HepG2 (cell line): ENCODE measurements around the gene MRPL51. TPM values are rescaled to one million over a fixed set of nuclear protein-coding genes. Genes with fewer than 3 reads are reported as not detected.
A peak's percentile ranks its signal among the peaks of the same experiment; 100 is the strongest.
"Not testable (repeated sequence)": the region's sequence is repeated elsewhere in the genome, so short reads cannot be mapped to it uniquely, and the experiment has no call there.

ENCODE experiments used
- ATAC-seq: fragments of 200-7000 bp; cut with Tn5 transposase; 3 replicates; pipeline ENCODE4 v1.9.1; 2020; ENCODE audit warnings: mild to moderate bottlenecking, moderate library complexity
- BruUV-seq: library from RNA; stranded (reverse); fragments of 400-500 nt; replicated peaks from 2 replicates; lab custom pipeline; 2021; lab: Mats Ljungman, UMichigan
- CTCF ChIA-PET: fragments of 300-600 bp; formaldehyde crosslinking; extraction: SDS; loops from one replicate; lab custom pipeline; 2021; ENCODE audit warnings: low total read pairs, inconsistent platforms, low intra/inter-chr PET ratio; lab: Yijun Ruan, JAX
- POLR2A ChIA-PET: fragments of 350-600 bp; sonication (Branson Sonifier 250); formaldehyde crosslinking; loops from one replicate; lab custom pipeline; 2020; ENCODE audit warnings: antibody characterized with exemption, inconsistent platforms; lab: Yijun Ruan, JAX
- DNase-seq: peaks from one replicate; pipeline ENCODE4 v3.0.0-alpha.2; 2015; ENCODE audit warnings: low spot score
- FAIRE-seq: peaks from 3 replicates; lab custom pipeline; 2011; peaks lifted over from hg19 to GRCh38; lab: Jason Lieb, UNC
- H2AFZ ChIP-seq: one replicate; pipeline ENCODE4 v1.6.1; 2011; ENCODE audit warnings: low read length, inconsistent platforms
- H3K27ac ChIP-seq: fragments of 300-600 bp; 3 replicates; pipeline ENCODE4 v1.8.0; 2011; ENCODE audit warnings: mixed run types, mild to moderate bottlenecking, mixed read lengths, low read length, inconsistent platforms; ENCODE audit not compliant: insufficient read depth; ENCODE audit errors: extremely low read length
- H3K27me3 ChIP-seq, 2 experiments: fragments of 200-600 bp in 1 of 2; 2 replicates in 1 of 2; 3 replicates in 1 of 2; pipeline versions ENCODE4 v1.6.0 to v1.8.0; 2011; ENCODE audit warnings: low read length in 2 of 2, mild to moderate bottlenecking in 2 of 2, moderate library complexity in 2 of 2, inconsistent platforms in 1 of 2; ENCODE audit not compliant: insufficient read depth in 2 of 2, control insufficient read depth in 1 of 2
- H3K36me3 ChIP-seq, 2 experiments: fragments of 200-600 bp in 1 of 2; replicated peaks in 1 of 2; 2 replicates in 1 of 2; 3 replicates in 1 of 2; pipeline versions ENCODE4 v1.5.1 to v1.8.0; 2011; ENCODE audit warnings: low read length in 2 of 2, inconsistent platforms in 1 of 2; ENCODE audit not compliant: insufficient read depth in 2 of 2, control insufficient read depth in 1 of 2
- H3K4me1 ChIP-seq: 2 replicates; pipeline ENCODE4 v1.5.1; 2012; ENCODE audit warnings: low read length, inconsistent platforms; ENCODE audit not compliant: insufficient read depth
- H3K4me2 ChIP-seq: 2 replicates; pipeline ENCODE4 v1.6.0; 2011; ENCODE audit warnings: low read depth, low read length, inconsistent platforms
- H3K4me3 ChIP-seq, 3 experiments: fragments of 200-600 bp in 1 of 3; sonication (generic), shearing (Covaris generic) in 1 of 3; replicated peaks in 1 of 3; 2 replicates each; pipeline ENCODE4 v1.5.1; 2011 to 2016; ENCODE audit warnings: low read length in 3 of 3, inconsistent platforms in 2 of 3, low read depth in 2 of 3, mild to moderate bottlenecking in 2 of 3, control low read depth in 1 of 3, mixed read lengths in 1 of 3; ENCODE audit not compliant: insufficient read depth in 1 of 3
- H3K79me2 ChIP-seq: one replicate; pipeline ENCODE4 v1.6.1; 2011; ENCODE audit warnings: low read length, inconsistent platforms; ENCODE audit not compliant: insufficient read depth
- H3K9ac ChIP-seq: 2 replicates; pipeline ENCODE4 v1.6.0; 2011; ENCODE audit warnings: mild to moderate bottlenecking, low read depth, low read length, inconsistent platforms; ENCODE audit not compliant: insufficient read depth
- H3K9me3 ChIP-seq: 2 replicates; pipeline ENCODE4 v1.5.1; 2012; ENCODE audit warnings: mild to moderate bottlenecking, low read length
- H4K20me1 ChIP-seq: 2 replicates; pipeline ENCODE4 v1.6.0; 2011; ENCODE audit warnings: inconsistent platforms, mild to moderate bottlenecking, low read length, moderate library complexity; ENCODE audit not compliant: insufficient read depth
- AGO2 ChIP-seq: fragments of 200-400 bp; formaldehyde crosslinking; optimal IDR thresholded peaks from 2 replicates; pipeline ENCODE3; 2017; ENCODE audit warnings: mild to moderate bottlenecking, low read depth, low read length, moderate library complexity
- CCDC6 ChIP-seq: sonication (generic); formaldehyde crosslinking; IDR thresholded peaks from 2 replicates; pipeline ENCODE4 v1.8.1; 2022; ENCODE audit warnings: mild to moderate bottlenecking, missing genetic modification reagents, moderate library complexity
- ELF3 ChIP-seq: IDR thresholded peaks from 2 replicates; pipeline ENCODE4 v1.6.1; 2016; ENCODE audit warnings: missing genetic modification reagents, missing compliant biosample characterization
- FOSL2 ChIP-seq: sonication (generic); formaldehyde crosslinking; IDR thresholded peaks from 2 replicates; pipeline ENCODE4 v1.4.0; 2020; ENCODE audit warnings: missing genetic modification reagents
- HNRNPL ChIP-seq: fragments of 200-400 bp; formaldehyde crosslinking; IDR thresholded peaks from 2 replicates; pipeline ENCODE4 v1.6.1; 2017; ENCODE audit warnings: mild to moderate bottlenecking, low read depth, low read length
- NFKB2 ChIP-seq: sonication (generic); formaldehyde crosslinking; IDR thresholded peaks from 2 replicates; pipeline ENCODE4 v1.4.0; 2020; ENCODE audit warnings: missing genetic modification reagents, borderline replicate concordance
- NONO ChIP-seq, 2 experiments: fragments of 450-650 bp in 1 of 2; sonication (generic) in 1 of 2; formaldehyde crosslinking in 1 of 2; IDR thresholded peaks in 1 of 2; conservative IDR thresholded peaks in 1 of 2; 2 replicates each; pipeline versions ENCODE4 v1.6.1 to v1.8.0; 2017 to 2022; ENCODE audit warnings: mild to moderate bottlenecking in 1 of 2, missing genetic modification reagents in 1 of 2, moderate library complexity in 1 of 2
- RBM22 ChIP-seq: fragments of 200-400 bp; formaldehyde crosslinking; optimal IDR thresholded peaks from 2 replicates; pipeline ENCODE3; 2017; ENCODE audit warnings: mild to moderate bottlenecking, low read length, moderate library complexity
- SMC3 ChIP-seq: IDR thresholded peaks from 2 replicates; pipeline ENCODE4 v1.6.1; 2011; ENCODE audit warnings: low read length, improper control_type of control experiment
- SNAI1 ChIP-seq: sonication (generic); formaldehyde crosslinking; IDR thresholded peaks from 2 replicates; pipeline ENCODE4 v1.5.0; 2020; ENCODE audit warnings: mild to moderate bottlenecking, missing genetic modification reagents, borderline replicate concordance
- SP4 ChIP-seq: sonication (generic); formaldehyde crosslinking; IDR thresholded peaks from 2 replicates; pipeline ENCODE4 v1.8.1; 2023; ENCODE audit warnings: mild to moderate bottlenecking, missing genetic modification reagents
- SRSF9 ChIP-seq: fragments of 200-400 bp; formaldehyde crosslinking; IDR thresholded peaks from 2 replicates; pipeline ENCODE4 v1.6.1; 2018; ENCODE audit warnings: borderline replicate concordance, mild to moderate bottlenecking, low read depth, low read length; ENCODE audit not compliant: insufficient read depth, poor library complexity, severe bottlenecking
- STAG1 ChIP-seq: sonication (generic); formaldehyde crosslinking; IDR thresholded peaks from 2 replicates; pipeline ENCODE4 v1.4.0; 2020; ENCODE audit warnings: missing genetic modification reagents
- TEAD3 ChIP-seq: optimal IDR thresholded peaks from 2 replicates; pipeline ENCODE3; 2016; ENCODE audit warnings: borderline replicate concordance
- ZNF501 ChIP-seq: sonication (generic); formaldehyde crosslinking; IDR thresholded peaks from 2 replicates; pipeline ENCODE4 v1.5.1; 2020; ENCODE audit warnings: mild to moderate bottlenecking, moderate library complexity, missing genetic modification reagents
- ZNF782 ChIP-seq: sonication (generic); formaldehyde crosslinking; IDR thresholded peaks from 2 replicates; pipeline ENCODE4 v1.4.0; 2020; ENCODE audit warnings: missing genetic modification reagents, mild to moderate bottlenecking, borderline replicate concordance
- WGBS: methylation state at CpG from one replicate; pipeline ENCODE4 v1.1.6; 2017; ENCODE audit warnings: low lambda C conversion rate; 5-methylcytosine and 5-hydroxymethylcytosine counted together
- in situ Hi-C: cut with HindIII; loops from 2 replicates; pipeline ENCODE4 v1.10.0; 2017; ENCODE audit warnings: low pct_unique_long_range_greater_than_20kb; ENCODE audit not compliant: extremely low pct_ligation_motif_present
- intact Hi-C: fragments of 100-400 bp; cut with micrococcal nuclease; formaldehyde crosslinking; loops from one replicate; pipeline ENCODE4 v1.10.0; 2022; ENCODE audit not compliant: unreplicated experiment
- polyA plus RNA-seq, 8 experiments: library from polyadenylated mRNA; depleted of rRNA in 3 of 8; stranded (reverse) in 7 of 8; unstranded in 1 of 8; fragments of >200 nt; fragmentation: Illumina TruSeq in 4 of 8; extraction: Trizol in 4 of 8; gene quantifications; 2 replicates each; pipeline versions ENCODE4 v1.2.1 to v1.2.3, GENCODE V29; 2011 to 2016; ENCODE audit warnings: low read depth in 4 of 8, missing spikeins in 1 of 8, mixed read lengths in 1 of 8; ENCODE audit not compliant: insufficient read depth in 1 of 8
- total RNA-seq, 5 experiments: library from RNA; depleted of rRNA; stranded (reverse); fragments of >200 nt; fragmentation: Illumina TruSeq; extraction: Trizol; gene quantifications; 2 replicates each; pipeline ENCODE4 v1.2.3, GENCODE V29; 2016; ENCODE audit warnings: low read depth in 1 of 5
- TF ChIP-seq, protein P1 (sequence below): sonication (generic); formaldehyde crosslinking; IDR thresholded peaks from 2 replicates; pipeline ENCODE4 v1.8.0; 2022; ENCODE audit warnings: mild to moderate bottlenecking, missing genetic modification reagents, moderate library complexity

The MRPL51 gene
- total and polyA plus RNA-seq, 2 of the 13 experiments (the other 11 are each of a cell fraction or from before 2014, with no cell fraction given), result 64.8 to 278 TPM

DNA sequence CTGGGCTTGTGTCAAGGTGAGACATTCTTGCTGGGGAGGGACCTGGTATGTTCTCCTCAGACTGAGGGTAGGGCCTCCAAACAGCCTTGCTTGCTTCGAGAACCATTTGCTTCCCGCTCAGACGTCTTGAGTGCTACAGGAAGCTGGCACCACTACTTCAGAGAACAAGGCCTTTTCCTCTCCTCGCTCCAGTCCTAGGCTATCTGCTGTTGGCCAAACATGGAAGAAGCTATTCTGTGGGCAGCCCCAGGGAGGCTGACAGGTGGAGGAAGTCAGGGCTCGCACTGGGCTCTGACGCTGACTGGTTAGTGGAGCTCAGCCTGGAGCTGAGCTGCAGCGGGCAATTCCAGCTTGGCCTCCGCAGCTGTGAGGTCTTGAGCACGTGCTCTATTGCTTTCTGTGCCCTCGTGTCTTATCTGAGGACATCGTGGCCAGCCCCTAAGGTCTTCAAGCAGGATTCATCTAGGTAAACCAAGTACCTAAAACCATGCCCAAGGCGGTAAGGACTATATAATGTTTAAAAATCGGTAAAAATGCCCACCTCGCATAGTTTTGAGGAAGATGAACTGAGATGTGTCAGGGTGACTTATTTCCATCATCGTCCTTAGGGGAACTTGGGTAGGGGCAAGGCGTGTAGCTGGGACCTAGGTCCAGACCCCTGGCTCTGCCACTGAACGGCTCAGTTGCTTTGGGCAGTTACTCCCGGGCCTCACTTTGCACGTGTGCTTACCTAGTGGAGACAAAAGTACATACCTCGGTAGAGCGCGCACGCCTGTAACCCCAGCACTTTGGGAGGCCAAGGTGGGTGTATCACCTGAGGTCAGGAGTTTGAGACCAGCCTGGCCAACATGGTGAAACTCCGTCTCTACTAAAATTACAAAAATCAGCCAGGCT is 45.6 kb upstream of the MRPL51 start (continued):
- TF ChIP-seq ZNF782 (CRISPR knock-in tag), result no peak
- TF ChIP-seq, protein P1, sequence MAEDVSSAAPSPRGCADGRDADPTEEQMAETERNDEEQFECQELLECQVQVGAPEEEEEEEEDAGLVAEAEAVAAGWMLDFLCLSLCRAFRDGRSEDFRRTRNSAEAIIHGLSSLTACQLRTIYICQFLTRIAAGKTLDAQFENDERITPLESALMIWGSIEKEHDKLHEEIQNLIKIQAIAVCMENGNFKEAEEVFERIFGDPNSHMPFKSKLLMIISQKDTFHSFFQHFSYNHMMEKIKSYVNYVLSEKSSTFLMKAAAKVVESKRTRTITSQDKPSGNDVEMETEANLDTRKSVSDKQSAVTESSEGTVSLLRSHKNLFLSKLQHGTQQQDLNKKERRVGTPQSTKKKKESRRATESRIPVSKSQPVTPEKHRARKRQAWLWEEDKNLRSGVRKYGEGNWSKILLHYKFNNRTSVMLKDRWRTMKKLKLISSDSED (CRISPR knock-in tag), result no peak
- peak; percentile 96 for TF ChIP-seq RBM22
- no peak for TF ChIP-seq FOSL2 (CRISPR knock-in tag)
- TF ChIP-seq SRSF9, result no peak
- no peak for TF ChIP-seq NFKB2 (CRISPR knock-in tag)
- no peak for TF ChIP-seq SNAI1 (CRISPR knock-in tag)

DNA sequence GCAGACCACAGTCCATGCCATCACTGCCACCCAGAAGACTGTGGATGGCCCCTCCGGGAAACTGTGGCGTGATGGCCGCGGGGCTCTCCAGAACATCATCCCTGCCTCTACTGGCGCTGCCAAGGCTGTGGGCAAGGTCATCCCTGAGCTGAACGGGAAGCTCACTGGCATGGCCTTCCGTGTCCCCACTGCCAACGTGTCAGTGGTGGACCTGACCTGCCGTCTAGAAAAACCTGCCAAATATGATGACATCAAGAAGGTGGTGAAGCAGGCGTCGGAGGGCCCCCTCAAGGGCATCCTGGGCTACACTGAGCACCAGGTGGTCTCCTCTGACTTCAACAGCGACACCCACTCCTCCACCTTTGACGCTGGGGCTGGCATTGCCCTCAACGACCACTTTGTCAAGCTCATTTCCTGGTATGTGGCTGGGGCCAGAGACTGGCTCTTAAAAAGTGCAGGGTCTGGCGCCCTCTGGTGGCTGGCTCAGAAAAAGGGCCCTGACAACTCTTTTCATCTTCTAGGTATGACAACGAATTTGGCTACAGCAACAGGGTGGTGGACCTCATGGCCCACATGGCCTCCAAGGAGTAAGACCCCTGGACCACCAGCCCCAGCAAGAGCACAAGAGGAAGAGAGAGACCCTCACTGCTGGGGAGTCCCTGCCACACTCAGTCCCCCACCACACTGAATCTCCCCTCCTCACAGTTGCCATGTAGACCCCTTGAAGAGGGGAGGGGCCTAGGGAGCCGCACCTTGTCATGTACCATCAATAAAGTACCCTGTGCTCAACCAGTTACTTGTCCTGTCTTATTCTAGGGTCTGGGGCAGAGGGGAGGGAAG is 44.7 kb upstream of the MRPL51 start:
- not testable (repeated sequence) for H3K27me3 ChIP-seq; H3K9ac ChIP-seq; ATAC-seq; H3K9me3 ChIP-seq; H2AFZ ChIP-seq; H3K4me2 ChIP-seq; H3K4me3 ChIP-seq; TF ChIP-seq NONO (IDR thresholded peaks at IDR 0.05)
- Histone ChIP-seq H3K36me3 (peaks cover 0 to 34% of the 10 kb centered on the region in 2 experiments; a peak in 4 of 5 replicates), H3K4me1 (peaks cover 49% of the 10 kb centered on the region), H4K20me1 (peaks cover 41% of the 10 kb centered on the region), H3K79me2 (peaks cover 30% of the 10 kb centered on the region), H3K27ac (peak overlapping the region; percentile 97)
- BruUV-seq, result TSS peak; percentile 68
- FAIRE-seq, result peak; percentile 8
- in situ Hi-C loops, result loop anchor here (10.0 kb wide), 1 partner anchor 113 kb away; no protein-coding TSS in a partner anchor
- WGBS, result 48% methylated on average over 11 of the region's 17 CpGs
- CTCF ChIA-PET, result interaction anchor here (0.6 to 1.0 kb wide), 2 partner anchors 17 to 108 kb away, joined by 3 to 4 read pairs; no protein-coding TSS in a partner anchor
- POLR2A ChIA-PET, result interaction anchor here (0.7 to 7.3 kb wide), 10 partner anchors 9 to 202 kb away, joined by 3 to 108 read pairs (median 4); partner anchors contain the start of genes IFFO1, LPAR5, MRPL51 and TAPBPL
- peak; percentile 70 for DNase-seq
- intact Hi-C loops, result loop anchor here (1.0 to 10.0 kb wide), 3 partner anchors 63 to 193 kb away; partner anchors contain the start of genes TNFRSF1A and VAMP1
- 0 out of 2 replicates have a peak, but pooled peaks have one; percentile 31 for TF ChIP-seq ZNF501
- peak; percentile 58; the same call in 1 of the 2 replicates for TF ChIP-seq ELF3 (CRISPR knock-in tag)
- TF ChIP-seq SMC3, result peak; percentile 62
- peak; percentile 41 for TF ChIP-seq AGO2
- TF ChIP-seq TEAD3 (CRISPR knock-in tag), result peak; percentile 76
- TF ChIP-seq CCDC6 (CRISPR knock-in tag), result 0 out of 2 replicates have a peak, but pooled peaks have one; percentile 41
- TF ChIP-seq NONO (CRISPR knock-in tag; conservative IDR thresholded peaks at IDR 0.05), result peak; percentile 23; the same call in 1 of the 2 replicates
- 0 out of 2 replicates have a peak, but pooled peaks have one; percentile 4 for TF ChIP-seq SP4 (CRISPR knock-in tag)
- peak; percentile 87; the same call in 1 of the 2 replicates for TF ChIP-seq HNRNPL
- peak; percentile 39 for TF ChIP-seq STAG1 (CRISPR knock-in tag)
